NCI-H69 (cell line): ENCODE data around the gene D2HGDH.
"Not testable (repeated sequence)": the region's sequence is repeated elsewhere in the genome, so short reads cannot be mapped to it uniquely, and the experiment has no call there.

Source experiments
- DNase-seq: peaks from one replicate; lab custom pipeline; 2025; lab: John Stamatoyannopoulos, UW

D2HGDH gene

DNA sequence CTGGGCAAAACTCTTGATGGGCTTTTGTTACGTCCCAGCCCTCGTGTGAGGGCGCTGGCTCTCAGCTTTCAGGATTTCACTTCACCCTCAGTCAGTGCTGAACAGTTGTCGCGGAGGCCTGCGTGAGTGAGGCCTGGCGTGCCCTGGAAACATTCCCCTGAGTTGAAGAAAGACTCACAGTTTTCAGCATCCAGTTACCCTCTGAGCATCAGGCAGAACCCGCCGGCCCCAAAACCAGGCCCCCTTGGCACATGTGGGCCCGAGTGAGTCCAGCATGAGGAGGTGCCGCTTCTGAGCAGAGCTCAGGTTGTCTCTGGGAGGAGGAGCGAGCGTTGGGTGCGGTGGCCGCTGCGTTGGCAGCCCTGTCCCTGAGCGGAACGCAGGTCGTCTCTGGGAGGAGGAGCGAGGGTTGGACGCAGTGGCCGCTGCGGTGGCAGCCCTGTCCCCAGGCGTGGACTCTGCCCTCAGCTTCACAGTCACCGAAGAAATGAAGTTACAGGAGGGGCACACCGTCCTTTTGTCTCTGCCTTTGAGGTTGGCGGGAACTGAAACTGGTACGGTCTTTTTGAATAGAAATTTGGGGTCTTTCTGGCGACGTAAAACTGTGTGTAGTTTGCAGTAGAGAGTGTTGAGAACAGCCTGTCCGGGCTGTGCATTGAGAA is 74.4 kb downstream of the D2HGDH start, which contains the start of gene NEU4:
Gene NEU4, plus strand, starts transcription at position 473 of the 662 bp plus-strand sequence. CDS start 5,292 bp downstream, outside the sequence.
- no peak for DNase-seq

- no peak for DNase-seq
Observed at GRCh38 chr2:241809383-241810306, 75.2 kb downstream of the D2HGDH start.

- DNase-seq: no peak
Observed at GRCh38 chr2:241810307-241811200, 76.1 kb downstream of the D2HGDH start.

DNA sequence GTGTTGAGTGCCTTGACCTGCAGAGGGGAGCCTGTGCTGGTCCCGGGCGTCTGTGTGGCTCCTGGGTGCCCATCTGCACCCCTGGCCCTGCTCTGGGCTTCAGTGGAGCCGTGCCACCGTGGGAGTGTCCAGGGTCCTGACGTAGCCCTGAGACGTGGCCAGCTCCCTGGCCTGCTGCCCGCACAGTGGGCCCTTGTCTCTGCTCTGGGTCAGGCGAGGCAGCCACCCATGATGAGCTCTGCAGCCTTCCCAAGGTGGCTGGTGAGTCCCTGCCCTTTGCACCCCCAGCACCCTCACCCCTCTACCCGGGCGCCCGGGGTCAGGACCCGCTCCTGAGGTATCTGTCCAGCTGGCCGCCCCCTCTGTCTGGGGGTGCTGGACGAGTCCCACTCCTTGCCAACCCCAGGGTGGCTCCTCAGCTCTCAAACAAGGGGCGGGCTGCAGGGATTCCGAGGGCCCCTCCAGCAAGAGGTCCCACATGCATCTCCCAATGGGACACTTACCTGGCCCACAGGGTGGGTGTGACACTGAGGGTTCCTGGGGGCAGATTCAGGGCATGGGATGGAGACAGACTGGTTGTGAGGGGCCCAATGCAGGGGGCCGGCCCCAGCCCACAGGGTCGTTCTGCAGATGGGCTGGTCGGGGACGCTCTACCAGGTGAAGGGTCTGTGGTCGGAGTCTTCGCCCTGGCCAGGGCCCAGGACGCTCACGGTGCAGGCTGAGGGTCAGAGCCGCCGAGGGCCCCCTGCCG is 76.9 kb downstream of the D2HGDH start:
- no peak for DNase-seq

DNA sequence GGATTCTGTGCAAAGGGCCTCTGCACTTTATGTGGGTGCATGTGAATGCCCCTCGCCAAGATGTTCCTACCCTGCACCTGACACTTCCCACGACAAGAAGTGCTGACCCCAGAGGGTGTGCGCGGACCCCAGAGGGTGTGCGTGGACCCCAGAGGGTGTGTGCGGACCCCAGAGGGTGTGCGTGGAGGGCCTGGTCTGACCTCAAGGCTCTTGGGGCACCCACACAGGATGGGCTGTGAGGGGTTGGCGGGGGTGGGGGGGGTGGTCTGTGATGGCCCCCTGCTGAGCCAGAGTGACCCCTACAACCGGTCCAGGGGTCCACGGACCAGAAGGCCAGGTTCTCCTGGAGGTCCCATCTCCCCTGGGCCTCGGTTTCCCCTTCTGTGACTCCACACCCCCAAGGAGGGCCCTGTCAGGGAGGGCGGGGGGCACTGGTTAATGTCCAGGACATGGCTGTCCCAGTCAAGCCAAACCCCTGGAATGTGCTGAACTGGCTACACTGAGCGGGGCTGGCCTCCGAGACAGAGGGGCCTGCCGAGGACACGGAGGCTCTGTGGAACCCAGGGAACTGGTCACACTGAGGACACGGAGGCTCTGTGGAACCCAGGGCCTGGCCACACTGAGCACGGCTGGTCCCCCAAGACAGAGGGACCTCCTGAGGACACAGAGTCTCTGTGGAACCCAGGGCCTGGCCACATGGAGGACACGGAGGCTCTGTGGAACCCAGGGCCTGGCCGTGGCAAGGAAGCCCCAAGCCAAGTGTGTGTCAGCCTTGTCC is 77.7 kb downstream of the D2HGDH start:
- no peak for DNase-seq

- no peak for DNase-seq
Observed at GRCh38 chr2:241812730-241813643, 78.6 kb downstream of the D2HGDH start.

DNA sequence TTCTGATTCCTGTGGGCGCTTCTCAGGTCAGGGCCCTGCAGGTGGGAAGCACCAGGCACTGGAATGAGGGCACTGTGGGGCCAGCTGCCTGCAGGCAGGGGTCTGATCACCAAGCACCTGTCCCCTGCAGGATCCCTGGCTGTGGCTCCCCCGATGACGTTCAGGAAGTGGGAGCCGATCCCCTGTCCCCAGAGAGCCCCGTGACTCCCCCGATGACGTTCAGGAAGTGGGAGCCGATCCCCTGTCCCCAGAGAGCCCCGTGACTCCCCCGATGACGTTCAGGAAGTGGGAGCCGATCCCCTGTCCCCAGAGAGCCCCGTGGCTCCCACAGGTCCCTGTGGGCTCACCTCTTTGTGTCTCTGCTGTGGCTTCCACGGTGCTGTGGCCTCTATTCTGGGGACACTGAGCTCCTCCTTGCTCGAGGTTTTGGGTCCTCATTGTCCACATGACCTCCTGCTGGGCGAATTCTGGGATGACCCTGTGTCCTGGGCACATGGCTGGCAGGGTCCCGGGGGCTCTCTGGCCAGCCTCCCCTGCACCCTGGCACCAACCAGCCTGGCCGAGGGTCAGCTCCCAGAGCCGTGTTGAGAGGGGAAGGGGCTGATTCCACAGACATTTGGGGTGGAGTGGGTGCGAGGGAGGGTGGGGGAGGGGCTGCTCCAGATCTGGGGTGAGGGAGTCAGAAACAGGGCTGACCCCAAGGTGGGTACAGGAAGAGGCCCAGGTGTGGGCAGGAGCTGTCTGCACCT is 79.4 kb downstream of the D2HGDH start:
- no peak for DNase-seq

DNA sequence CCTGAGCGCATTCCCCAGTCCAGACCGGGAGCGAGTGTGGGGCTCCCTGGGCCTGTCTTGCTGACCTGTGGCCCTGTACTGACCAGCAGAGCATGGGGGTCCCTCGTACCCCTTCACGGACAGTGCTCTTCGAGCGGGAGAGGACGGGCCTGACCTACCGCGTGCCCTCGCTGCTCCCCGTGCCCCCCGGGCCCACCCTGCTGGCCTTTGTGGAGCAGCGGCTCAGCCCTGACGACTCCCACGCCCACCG is 79.9 kb downstream of the D2HGDH start:
- no peak for DNase-seq

GRCh38 chr2:241814643-241815476 is 80.4 kb downstream of the D2HGDH start:
- DNase-seq: no peak

DNA sequence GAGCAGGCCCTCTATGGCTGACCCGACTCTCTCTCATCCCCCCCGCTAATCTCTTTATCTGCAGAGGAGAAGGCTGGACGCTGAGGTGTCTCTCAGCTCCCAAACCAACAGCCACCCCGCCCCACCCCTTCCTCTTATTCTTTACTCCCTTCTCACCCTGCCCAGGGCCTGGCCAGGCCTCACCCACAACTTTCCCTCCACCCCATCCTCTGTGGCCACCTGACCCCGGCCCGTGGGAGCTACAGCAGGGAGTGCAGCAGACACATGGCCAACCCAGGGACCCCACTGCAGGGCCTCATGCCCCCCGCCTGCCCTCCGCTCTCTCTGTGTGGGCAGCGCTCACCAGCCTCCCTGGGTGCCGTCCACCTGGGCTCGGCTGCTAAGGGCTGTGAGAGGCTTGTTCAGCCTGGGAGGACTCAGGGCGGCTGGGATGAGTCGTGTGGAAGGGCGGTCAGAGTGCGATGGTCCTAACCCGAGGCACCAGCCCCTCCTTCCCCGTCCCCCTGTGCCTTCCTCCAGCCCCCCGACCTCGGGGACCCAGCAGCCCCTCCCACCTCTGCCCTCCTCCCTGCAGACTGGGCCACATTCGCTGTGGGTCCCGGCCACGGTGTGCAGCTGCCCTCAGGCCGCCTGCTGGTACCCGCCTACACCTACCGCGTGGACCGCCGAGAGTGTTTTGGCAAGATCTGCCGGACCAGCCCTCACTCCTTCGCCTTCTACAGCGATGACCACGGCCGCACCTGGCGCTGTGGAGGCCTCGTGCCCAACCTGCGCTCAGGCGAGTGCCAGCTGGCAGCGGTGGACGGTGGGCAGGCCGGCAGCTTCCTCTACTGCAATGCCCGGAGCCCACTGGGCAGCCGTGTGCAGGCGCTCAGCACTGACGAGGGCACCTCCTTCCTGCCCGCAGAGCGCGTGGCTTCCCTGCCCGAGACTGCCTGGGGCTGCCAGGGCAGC is 81.3 kb downstream of the D2HGDH start:
- DNase-seq: no peak

- DNase-seq: no peak
Observed at GRCh38 chr2:241816431-241817121, 82.1 kb downstream of the D2HGDH start.

DNA sequence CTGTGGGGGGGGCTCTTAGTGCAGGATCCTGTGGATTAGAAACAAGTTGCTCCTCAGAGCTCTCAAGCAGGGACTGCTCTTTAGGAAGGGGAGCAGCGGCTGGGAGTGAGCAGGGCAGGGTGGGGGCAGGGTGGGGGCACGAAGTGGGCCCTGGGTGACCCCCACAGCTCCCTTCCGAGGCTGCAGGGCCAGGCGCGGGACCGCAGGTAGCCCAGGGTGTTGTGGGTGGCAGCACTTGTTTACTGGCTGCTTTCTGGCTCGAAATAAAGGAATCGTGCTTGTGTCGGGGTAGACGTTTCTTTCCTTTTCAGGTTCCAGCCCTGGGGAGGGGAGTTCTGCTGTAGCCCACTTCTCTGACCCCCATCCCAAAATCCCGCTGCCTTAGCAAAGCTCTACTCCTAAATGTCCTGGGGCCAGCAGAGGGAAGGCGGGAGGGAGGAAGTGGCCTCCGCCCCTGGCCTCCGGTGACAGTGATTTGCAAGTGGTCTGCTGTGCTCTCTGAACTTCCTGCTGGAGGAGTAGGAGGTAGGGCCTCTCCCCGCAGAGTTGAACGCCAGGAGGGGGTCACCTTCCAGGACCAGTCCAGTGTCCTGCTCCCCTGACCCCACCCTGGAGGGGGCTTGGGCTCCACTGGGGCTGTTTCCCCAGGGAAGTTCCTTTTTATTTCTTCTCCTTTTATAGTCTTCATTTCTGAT is 82.8 kb downstream of the D2HGDH start:
- no peak for DNase-seq

GRCh38 chr2:241817821-241818215 is 83.4 kb downstream of the D2HGDH start:
- DNase-seq: not testable (repeated sequence)
